Neural cell (in vitro differentiated cells): ENCODE measurements around the gene WDR7. TPM values are rescaled to one million over a fixed set of nuclear protein-coding genes. Genes with fewer than 3 reads are reported as not detected.

Source experiments
- H2AFZ ChIP-seq: fragments of 200-600, 300-800 bp; sonication (generic), shearing (Covaris generic); 2 replicates; pipeline ENCODE4 v1.6.0; 2014; ENCODE audit warnings: low read depth, mild to moderate bottlenecking, antibody characterized with exemption, low read length, moderate library complexity
- H3F3A ChIP-seq: fragments of 200-600 bp; shearing (Covaris generic); 2 replicates; pipeline ENCODE4 v1.6.1; 2016; ENCODE audit warnings: mild to moderate bottlenecking, moderate library complexity, mixed read lengths, antibody characterized with exemption, low read length; ENCODE audit not compliant: insufficient read depth, poor library complexity, severe bottlenecking
- H3K27ac ChIP-seq: fragments of 200-600, 300-800 bp; sonication (generic), shearing (Covaris generic); 2 replicates; pipeline ENCODE4 v1.5.1; 2014; ENCODE audit warnings: mild to moderate bottlenecking, low read length, moderate library complexity
- H3K27me3 ChIP-seq: fragments of 300-800, 200-600 bp; sonication (generic), shearing (Covaris generic); 2 replicates; pipeline ENCODE4 v1.6.0; 2014; ENCODE audit warnings: mild to moderate bottlenecking, low read depth, low read length, moderate library complexity; ENCODE audit not compliant: insufficient read depth
- H3K36me3 ChIP-seq: fragments of 300-800, 200-600 bp; sonication (generic), shearing (Covaris generic); 2 replicates; pipeline ENCODE4 v1.5.1; 2014; ENCODE audit warnings: mild to moderate bottlenecking, antibody characterized with exemption, low read length, moderate library complexity; ENCODE audit not compliant: insufficient read depth
- H3K4me2 ChIP-seq: fragments of 300-800, 200-600 bp; sonication (generic), shearing (Covaris generic); 2 replicates; pipeline ENCODE4 v1.6.0; 2014; ENCODE audit warnings: mild to moderate bottlenecking, low read length
- H3K4me3 ChIP-seq: fragments of 300-800, 200-600 bp; sonication (generic), shearing (Covaris generic); 2 replicates; pipeline ENCODE4 v1.5.1; 2014; ENCODE audit warnings: mild to moderate bottlenecking, low read length, moderate library complexity
- H3K79me2 ChIP-seq: fragments of 200-600 bp; shearing (Covaris generic); replicated peaks from 2 replicates; pipeline ENCODE4 v1.6.0; 2014; ENCODE audit warnings: mild to moderate bottlenecking, low read length, moderate library complexity; ENCODE audit not compliant: insufficient read depth
- H3K9ac ChIP-seq: fragments of 300-800, 200-600 bp; sonication (generic), shearing (Covaris generic); 2 replicates; pipeline ENCODE4 v1.6.1; 2016; ENCODE audit warnings: mild to moderate bottlenecking, low read length, mixed read lengths
- H3K9me2 ChIP-seq: fragments of 200-600 bp; shearing (Covaris generic); 2 replicates; pipeline ENCODE4 v1.6.1; 2016; ENCODE audit warnings: mild to moderate bottlenecking, low read length, mixed read lengths; ENCODE audit not compliant: insufficient read depth
- H3K9me3 ChIP-seq: fragments of 200-600, 300-800 bp; sonication (generic), shearing (Covaris generic); 2 replicates; pipeline ENCODE4 v1.6.1; 2016; ENCODE audit warnings: mild to moderate bottlenecking, mixed run types, low read length, moderate library complexity, mixed read lengths
- H4K20me1 ChIP-seq: fragments of 200-600 bp; shearing (Covaris generic); 2 replicates; pipeline ENCODE4 v1.6.1; 2016; ENCODE audit warnings: mild to moderate bottlenecking, mixed run types; ENCODE audit not compliant: insufficient read depth
- CTCF ChIP-seq: fragments of 450-650 bp; IDR thresholded peaks from 2 replicates; pipeline ENCODE4 v1.5.1; 2014; ENCODE audit warnings: antibody characterized with exemption, mild to moderate bottlenecking, moderate library complexity; ENCODE audit not compliant: poor library complexity, severe bottlenecking
- EP300 ChIP-seq: fragments of 450-650 bp; conservative IDR thresholded peaks from 2 replicates; pipeline ENCODE4 v1.6.1; 2014; ENCODE audit warnings: antibody characterized with exemption, mild to moderate bottlenecking, moderate library complexity; ENCODE audit not compliant: poor library complexity, severe bottlenecking
- EZH2 ChIP-seq: fragments of 200-600, 300-800 bp; shearing (Covaris generic), sonication (generic); IDR thresholded peaks from 2 replicates; pipeline ENCODE4 v1.6.1; 2014; ENCODE audit warnings: antibody characterized with exemption, low read length, borderline replicate concordance, mild to moderate bottlenecking; ENCODE audit not compliant: insufficient read depth, poor library complexity, severe bottlenecking
- MXI1 ChIP-seq: fragments of 450-650 bp; conservative IDR thresholded peaks from 2 replicates; pipeline ENCODE4 v1.6.1; 2014; ENCODE audit warnings: antibody characterized with exemption, mild to moderate bottlenecking; ENCODE audit not compliant: poor library complexity, severe bottlenecking
- POLR2AphosphoS5 ChIP-seq: IDR thresholded peaks from 2 replicates; pipeline ENCODE4 v1.6.1; 2012
- RAD21 ChIP-seq: fragments of 450-650 bp; conservative IDR thresholded peaks from 2 replicates; pipeline ENCODE4 v1.6.1; 2014; ENCODE audit warnings: antibody characterized with exemption, mild to moderate bottlenecking, moderate library complexity
- SMC3 ChIP-seq: fragments of 450-650 bp; conservative IDR thresholded peaks from 2 replicates; pipeline ENCODE4 v1.6.1; 2014; ENCODE audit warnings: antibody characterized with exemption, mild to moderate bottlenecking, moderate library complexity; ENCODE audit not compliant: poor library complexity
- TAF1 ChIP-seq: IDR thresholded peaks from 2 replicates; pipeline ENCODE4 v1.6.1; 2012; ENCODE audit warnings: low read depth
- polyA plus RNA-seq: library from polyadenylated mRNA; depleted of rRNA; stranded (reverse); fragments of >200 nt; gene quantifications from 2 replicates; pipeline ENCODE4 v1.2.3, GENCODE V29; 2014
- TF ChIP-seq, protein P1 (sequence below): IDR thresholded peaks from 2 replicates; pipeline ENCODE4 v1.6.1; 2012; ENCODE audit warnings: borderline replicate concordance

WDR7 gene
- polyA plus RNA-seq, 1 donor from 2014 or later: 15.1 TPM

- H3K36me3 ChIP-seq: no peaks in the 10 kb centered on the region
- H3F3A ChIP-seq: no peaks in the 10 kb centered on the region
- H2AFZ ChIP-seq: no peak overlapping the region
- no peak overlapping the region for H3K4me3 ChIP-seq
- no peaks in the 10 kb centered on the region for H3K27me3 ChIP-seq
- H3K79me2 ChIP-seq: no peaks in the 10 kb centered on the region
- no peak overlapping the region for H3K4me2 ChIP-seq
- no peak overlapping the region for H3K9ac ChIP-seq
- H3K27ac ChIP-seq: no peak overlapping the region
- H3K9me2 ChIP-seq: no peaks in the 10 kb centered on the region
- no peaks in the 10 kb centered on the region for H4K20me1 ChIP-seq
- no peak for TF ChIP-seq EP300
- TF ChIP-seq TAF1: no peak
- no peak for TF ChIP-seq SMC3
- TF ChIP-seq MXI1: no peak
- TF ChIP-seq, protein P1, sequence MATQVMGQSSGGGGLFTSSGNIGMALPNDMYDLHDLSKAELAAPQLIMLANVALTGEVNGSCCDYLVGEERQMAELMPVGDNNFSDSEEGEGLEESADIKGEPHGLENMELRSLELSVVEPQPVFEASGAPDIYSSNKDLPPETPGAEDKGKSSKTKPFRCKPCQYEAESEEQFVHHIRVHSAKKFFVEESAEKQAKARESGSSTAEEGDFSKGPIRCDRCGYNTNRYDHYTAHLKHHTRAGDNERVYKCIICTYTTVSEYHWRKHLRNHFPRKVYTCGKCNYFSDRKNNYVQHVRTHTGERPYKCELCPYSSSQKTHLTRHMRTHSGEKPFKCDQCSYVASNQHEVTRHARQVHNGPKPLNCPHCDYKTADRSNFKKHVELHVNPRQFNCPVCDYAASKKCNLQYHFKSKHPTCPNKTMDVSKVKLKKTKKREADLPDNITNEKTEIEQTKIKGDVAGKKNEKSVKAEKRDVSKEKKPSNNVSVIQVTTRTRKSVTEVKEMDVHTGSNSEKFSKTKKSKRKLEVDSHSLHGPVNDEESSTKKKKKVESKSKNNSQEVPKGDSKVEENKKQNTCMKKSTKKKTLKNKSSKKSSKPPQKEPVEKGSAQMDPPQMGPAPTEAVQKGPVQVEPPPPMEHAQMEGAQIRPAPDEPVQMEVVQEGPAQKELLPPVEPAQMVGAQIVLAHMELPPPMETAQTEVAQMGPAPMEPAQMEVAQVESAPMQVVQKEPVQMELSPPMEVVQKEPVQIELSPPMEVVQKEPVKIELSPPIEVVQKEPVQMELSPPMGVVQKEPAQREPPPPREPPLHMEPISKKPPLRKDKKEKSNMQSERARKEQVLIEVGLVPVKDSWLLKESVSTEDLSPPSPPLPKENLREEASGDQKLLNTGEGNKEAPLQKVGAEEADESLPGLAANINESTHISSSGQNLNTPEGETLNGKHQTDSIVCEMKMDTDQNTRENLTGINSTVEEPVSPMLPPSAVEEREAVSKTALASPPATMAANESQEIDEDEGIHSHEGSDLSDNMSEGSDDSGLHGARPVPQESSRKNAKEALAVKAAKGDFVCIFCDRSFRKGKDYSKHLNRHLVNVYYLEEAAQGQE: no peak
- no peaks in the 10 kb centered on the region for H3K9me3 ChIP-seq
These were observed 426.0 kb downstream of the WDR7 start for GRCh38 chr18:57077005-57077765.

GRCh38 chr18:57077786-57078552, 426.8 kb downstream of the WDR7 start:
- H3K36me3 ChIP-seq: no peaks in the 10 kb centered on the region

More at GRCh38 chr18:57077786-57078552, 426.8 kb downstream of the WDR7 start:
- Histone ChIP-seq H4K20me1 (no peaks in the 10 kb centered on the region), H2AFZ (no peak overlapping the region), H3K9me2 (no peaks in the 10 kb centered on the region), H3K4me2 (no peak overlapping the region), H3K27me3 (no peaks in the 10 kb centered on the region), H3K4me3 (no peak overlapping the region), H3K9ac (no peak overlapping the region), H3K79me2 (no peaks in the 10 kb centered on the region), H3K9me3 (no peaks in the 10 kb centered on the region), H3F3A (no peaks in the 10 kb centered on the region), H3K27ac (no peak overlapping the region)
- TF ChIP-seq EZH2: no peak
- no peak for TF ChIP-seq MXI1
- TF ChIP-seq POLR2AphosphoS5: no peak
- TF ChIP-seq CTCF: no peak
- no peak for TF ChIP-seq EP300
- no peak for TF ChIP-seq SMC3
- TF ChIP-seq RAD21: no peak
- TF ChIP-seq, protein P1: no peak
